Stimulated activated naive CD8-positive, alpha-beta T cell treated with anti-CD3 and anti-CD28 coated beads, Interleukin-15, Interleukin-2, amounts not matched to agents 100 ng/mL and 50 ng/mL, for 24 hours (primary cell): ENCODE measurements around the gene SMLR1.

Experiments used
- H3K27ac Mint-ChIP-seq: one replicate; pipeline ENCODE4 v1.8.0; 2021; ENCODE audit warnings: mild to moderate bottlenecking, mixed read lengths
- H3K27me3 Mint-ChIP-seq: one replicate; pipeline ENCODE4 v1.8.0; 2021; ENCODE audit warnings: mixed read lengths
- H3K36me3 Mint-ChIP-seq: one replicate; pipeline ENCODE4 v1.8.0; 2021; ENCODE audit warnings: low read depth, mixed read lengths
- H3K4me1 Mint-ChIP-seq: one replicate; pipeline ENCODE4 v1.8.0; 2021; ENCODE audit warnings: low read depth, mixed read lengths
- H3K4me3 Mint-ChIP-seq: one replicate; pipeline ENCODE4 v1.8.0; 2021; ENCODE audit warnings: mild to moderate bottlenecking, mixed read lengths
- H3K9me3 Mint-ChIP-seq: one replicate; pipeline ENCODE4 v1.8.0; 2021; ENCODE audit warnings: mixed read lengths

SMLR1 gene

DNA sequence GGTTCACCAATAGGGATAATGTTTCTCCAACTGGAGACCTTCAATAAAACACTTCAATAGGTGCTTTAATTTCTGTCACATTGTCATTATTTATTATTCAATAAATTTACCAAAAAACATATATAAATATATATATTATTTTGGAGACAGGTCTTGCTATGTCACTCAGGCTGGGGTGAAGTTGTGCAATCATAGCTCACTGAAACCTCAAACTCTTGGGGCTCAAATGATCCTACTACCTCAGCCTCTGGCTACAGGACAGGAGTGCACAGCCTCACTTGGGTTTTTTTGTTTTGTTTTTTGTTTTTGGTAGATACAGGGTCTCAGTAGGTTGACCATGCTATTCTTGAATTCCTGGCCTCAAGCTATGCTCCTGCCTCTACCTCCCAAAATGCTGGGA is 9.9 kb downstream of the SMLR1 start:
- no peaks in the 10 kb centered on the region for H3K9me3 Mint-ChIP-seq
- peaks cover 5% of the 10 kb centered on the region for H3K36me3 Mint-ChIP-seq
- H3K4me1 Mint-ChIP-seq = no peaks in the 10 kb centered on the region
- H3K27ac Mint-ChIP-seq = no peak overlapping the region
- H3K27me3 Mint-ChIP-seq = no peaks in the 10 kb centered on the region
- no peak overlapping the region for H3K4me3 Mint-ChIP-seq

DNA sequence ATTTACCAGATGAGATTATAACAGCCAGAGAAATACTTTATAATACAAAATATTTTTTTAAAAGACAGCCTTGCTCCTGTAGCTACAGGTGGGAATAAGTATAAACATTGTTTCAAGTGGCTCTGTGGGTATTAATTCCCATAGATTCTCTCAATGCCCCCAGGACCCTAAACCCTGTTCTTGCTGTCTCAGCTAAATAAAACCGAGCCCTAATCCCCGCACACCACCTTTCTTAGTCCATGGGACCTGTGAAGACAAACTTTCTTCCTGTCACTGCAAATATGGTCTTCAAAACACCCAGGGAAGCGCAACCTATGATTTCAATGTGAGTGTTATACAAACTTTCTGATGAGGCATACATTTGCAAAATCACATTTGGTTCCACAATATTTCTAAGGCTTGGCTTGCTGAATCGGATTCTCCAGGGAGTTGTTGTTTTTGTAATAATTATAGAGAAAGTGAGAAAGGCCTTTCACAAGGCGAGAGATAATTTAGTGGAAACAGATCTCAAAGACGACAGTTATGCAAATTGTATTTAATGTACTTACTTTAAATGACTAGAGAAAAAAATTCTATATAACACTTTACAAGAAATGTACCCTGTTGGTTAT is 11.1 kb downstream of the SMLR1 start:
- no peak overlapping the region for H3K4me3 Mint-ChIP-seq
- no peaks in the 10 kb centered on the region for H3K9me3 Mint-ChIP-seq
- H3K27me3 Mint-ChIP-seq = no peaks in the 10 kb centered on the region
- H3K36me3 Mint-ChIP-seq = peaks cover 5% of the 10 kb centered on the region
- H3K4me1 Mint-ChIP-seq = no peaks in the 10 kb centered on the region
- no peak overlapping the region for H3K27ac Mint-ChIP-seq

DNA sequence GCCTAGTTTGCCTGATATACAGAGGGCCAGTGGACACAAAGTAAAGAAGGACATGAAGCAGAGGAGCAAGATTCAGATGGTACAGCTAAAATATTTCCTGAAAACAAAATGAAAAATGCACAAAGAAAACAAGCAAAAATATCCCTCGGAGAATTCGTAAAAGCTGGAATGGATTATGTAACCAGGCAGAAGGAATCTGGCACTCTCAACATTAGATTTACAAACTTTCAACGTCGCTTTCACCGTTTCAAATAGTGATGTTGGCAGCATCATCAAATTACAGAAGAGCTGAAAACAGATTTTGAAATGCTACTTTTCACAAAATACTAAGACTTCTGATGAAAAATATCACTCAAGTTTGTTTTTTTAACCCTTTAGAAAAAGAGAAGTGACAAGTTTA is 11.7 kb downstream of the SMLR1 start:
- Mint-ChIP-seq H3K9me3 (no peaks in the 10 kb centered on the region), H3K36me3 (peaks cover 5% of the 10 kb centered on the region), H3K4me1 (no peaks in the 10 kb centered on the region), H3K4me3 (no peak overlapping the region), H3K27me3 (no peaks in the 10 kb centered on the region), H3K27ac (no peak overlapping the region)

DNA sequence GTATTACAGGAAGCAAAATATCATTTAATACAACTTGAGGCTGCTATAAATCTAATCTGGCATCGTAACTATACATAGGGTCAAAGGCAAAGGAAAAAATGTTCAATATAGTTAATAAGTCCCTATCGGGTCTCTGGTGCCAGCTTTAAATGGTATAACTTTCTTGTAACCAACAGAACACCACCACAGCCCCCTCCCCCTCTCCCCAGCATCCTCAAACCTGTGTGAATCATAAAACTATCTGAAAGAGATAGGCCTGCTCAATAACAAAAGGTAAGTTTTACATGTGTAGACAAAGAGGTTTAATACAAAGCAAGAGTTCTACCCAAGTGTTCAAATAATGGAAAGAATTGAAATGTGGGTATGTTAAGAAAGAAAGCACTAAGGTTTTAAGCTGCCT is 12.2 kb downstream of the SMLR1 start:
- Mint-ChIP-seq H3K36me3 (peaks cover 5% of the 10 kb centered on the region), H3K27me3 (no peaks in the 10 kb centered on the region), H3K4me1 (no peaks in the 10 kb centered on the region), H3K27ac (no peak overlapping the region), H3K9me3 (no peaks in the 10 kb centered on the region), H3K4me3 (no peak overlapping the region)

DNA sequence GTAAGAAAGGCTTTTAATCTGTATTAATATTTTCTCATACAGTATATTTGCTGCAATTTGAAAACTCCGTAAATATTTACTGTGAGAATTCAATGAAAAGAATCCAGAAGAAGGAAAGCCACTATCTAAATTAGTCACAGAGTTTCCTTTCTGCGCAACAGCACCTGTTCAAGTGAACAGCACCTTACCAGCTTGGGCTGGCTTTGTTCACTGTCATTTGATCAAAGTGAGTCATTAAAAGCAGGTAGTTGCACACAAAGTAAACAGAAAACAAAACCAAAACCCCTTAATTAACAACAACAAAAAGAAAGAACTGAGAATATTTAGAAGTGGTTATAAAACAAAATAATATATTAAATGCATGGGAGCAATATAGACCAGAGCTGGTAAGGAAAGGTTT is 12.8 kb downstream of the SMLR1 start:
- Mint-ChIP-seq H3K4me1 (no peaks in the 10 kb centered on the region), H3K27ac (no peak overlapping the region), H3K27me3 (no peaks in the 10 kb centered on the region), H3K9me3 (no peaks in the 10 kb centered on the region), H3K36me3 (peaks cover 5% of the 10 kb centered on the region), H3K4me3 (no peak overlapping the region)

GRCh38 chr6:130841128-130841728 is 14.0 kb downstream of the SMLR1 start:
- Mint-ChIP-seq H3K4me1 (no peaks in the 10 kb centered on the region), H3K4me3 (no peak overlapping the region), H3K27ac (peak overlapping the region; percentile 2), H3K36me3 (peaks cover 5% of the 10 kb centered on the region), H3K27me3 (no peaks in the 10 kb centered on the region), H3K9me3 (no peaks in the 10 kb centered on the region)

GRCh38 chr6:130843575-130844320 is 16.5 kb downstream of the SMLR1 start:
- H3K36me3 Mint-ChIP-seq = peaks cover 5% of the 10 kb centered on the region
- no peak overlapping the region for H3K4me3 Mint-ChIP-seq
- no peaks in the 10 kb centered on the region for H3K9me3 Mint-ChIP-seq
- peaks cover 3% of the 10 kb centered on the region for H3K4me1 Mint-ChIP-seq
- H3K27ac Mint-ChIP-seq = no peak overlapping the region
- no peaks in the 10 kb centered on the region for H3K27me3 Mint-ChIP-seq

DNA sequence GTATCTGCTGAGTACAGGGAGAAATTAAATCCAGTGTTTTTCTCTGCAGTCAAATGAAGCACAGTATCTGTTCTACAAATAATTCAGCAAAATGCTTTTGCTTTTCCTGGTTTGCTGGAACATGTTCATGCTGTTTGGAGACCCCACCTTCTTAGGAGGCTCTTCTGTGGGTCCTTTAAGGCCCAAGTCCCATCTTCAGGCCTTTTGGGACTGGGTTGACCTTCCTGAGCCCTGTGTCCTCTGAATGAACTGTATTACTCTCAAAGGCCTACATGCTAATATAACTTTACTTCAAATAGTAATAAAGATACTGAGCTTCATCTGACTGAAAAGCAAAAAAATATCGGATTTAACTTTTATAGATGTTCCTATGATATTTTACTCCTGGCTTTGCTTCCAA is 19.3 kb downstream of the SMLR1 start:
- Mint-ChIP-seq H3K36me3 (no peaks in the 10 kb centered on the region), H3K4me1 (peaks cover 6% of the 10 kb centered on the region)

GRCh38 chr6:130847001-130847910 is 20.1 kb downstream of the SMLR1 start:
- Mint-ChIP-seq H3K9me3 (no peaks in the 10 kb centered on the region), H3K36me3 (no peaks in the 10 kb centered on the region), H3K27me3 (no peaks in the 10 kb centered on the region), H3K4me1 (peaks cover 6% of the 10 kb centered on the region), H3K4me3 (no peak overlapping the region), H3K27ac (no peak overlapping the region)

More for the DNA sequence above, 19.3 kb downstream of the SMLR1 start:
- Mint-ChIP-seq H3K4me3 (no peak overlapping the region), H3K9me3 (no peaks in the 10 kb centered on the region), H3K27me3 (no peaks in the 10 kb centered on the region), H3K27ac (no peak overlapping the region)

DNA sequence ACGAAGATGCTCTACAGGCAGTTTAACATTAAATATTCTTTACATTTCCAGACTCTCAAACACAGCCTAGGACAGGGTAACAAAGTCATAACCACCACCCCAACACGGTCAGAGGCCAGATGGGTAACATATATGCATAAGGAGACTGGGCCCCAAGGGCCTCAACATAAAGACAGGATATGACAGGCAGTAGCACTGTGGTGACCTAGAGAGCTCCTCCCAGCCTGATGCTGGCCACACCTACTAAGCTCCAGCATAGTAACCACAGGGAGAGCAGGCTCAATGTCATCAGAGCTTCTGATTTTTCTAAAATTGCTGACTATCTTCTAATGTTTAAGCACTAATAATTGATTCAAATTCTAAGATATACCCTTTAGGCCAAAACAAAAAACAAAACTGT is 21.7 kb downstream of the SMLR1 start:
- H3K27me3 Mint-ChIP-seq = no peaks in the 10 kb centered on the region

DNA sequence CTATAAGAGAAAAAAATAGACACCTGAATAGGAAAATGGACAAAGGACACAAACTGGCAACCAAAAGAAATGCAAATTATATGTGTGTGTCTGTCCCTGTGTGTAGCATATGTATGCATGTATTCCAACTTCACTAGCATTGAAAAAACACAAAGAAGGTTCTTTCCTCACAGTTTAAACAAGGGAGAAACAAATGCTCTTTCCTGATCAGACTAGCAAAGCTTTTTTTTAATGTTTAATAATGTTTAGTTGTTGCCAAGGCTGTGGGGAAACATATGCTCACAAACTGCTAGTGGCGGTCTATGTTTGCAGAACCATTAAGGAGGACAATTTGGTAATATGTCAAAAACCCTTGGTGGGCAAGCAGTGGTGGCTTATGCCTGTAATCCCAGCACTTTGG is 22.4 kb downstream of the SMLR1 start:
- Mint-ChIP-seq H3K9me3 (no peaks in the 10 kb centered on the region), H3K4me3 (no peak overlapping the region), H3K4me1 (peaks cover 6% of the 10 kb centered on the region), H3K27ac (no peak overlapping the region), H3K36me3 (no peaks in the 10 kb centered on the region), H3K27me3 (no peaks in the 10 kb centered on the region)

More for the DNA sequence above, 21.7 kb downstream of the SMLR1 start:
- H3K27ac Mint-ChIP-seq = no peak overlapping the region
- H3K4me1 Mint-ChIP-seq = peaks cover 6% of the 10 kb centered on the region
- H3K9me3 Mint-ChIP-seq = no peaks in the 10 kb centered on the region
- no peak overlapping the region for H3K4me3 Mint-ChIP-seq
- no peaks in the 10 kb centered on the region for H3K36me3 Mint-ChIP-seq

- no peaks in the 10 kb centered on the region for H3K9me3 Mint-ChIP-seq
- H3K36me3 Mint-ChIP-seq = no peaks in the 10 kb centered on the region
- H3K4me3 Mint-ChIP-seq = no peak overlapping the region
- H3K27ac Mint-ChIP-seq = no peak overlapping the region
- H3K4me1 Mint-ChIP-seq = peaks cover 6% of the 10 kb centered on the region
- H3K27me3 Mint-ChIP-seq = no peaks in the 10 kb centered on the region
Observed at GRCh38 chr6:130851026-130851425, 23.8 kb downstream of the SMLR1 start.

- H3K27me3 Mint-ChIP-seq = no peaks in the 10 kb centered on the region
- H3K4me1 Mint-ChIP-seq = peaks cover 6% of the 10 kb centered on the region
- H3K27ac Mint-ChIP-seq = no peak overlapping the region
- no peak overlapping the region for H3K4me3 Mint-ChIP-seq
- H3K36me3 Mint-ChIP-seq = no peaks in the 10 kb centered on the region
- no peaks in the 10 kb centered on the region for H3K9me3 Mint-ChIP-seq
Observed at GRCh38 chr6:130852844-130853554, 25.8 kb downstream of the SMLR1 start.

DNA sequence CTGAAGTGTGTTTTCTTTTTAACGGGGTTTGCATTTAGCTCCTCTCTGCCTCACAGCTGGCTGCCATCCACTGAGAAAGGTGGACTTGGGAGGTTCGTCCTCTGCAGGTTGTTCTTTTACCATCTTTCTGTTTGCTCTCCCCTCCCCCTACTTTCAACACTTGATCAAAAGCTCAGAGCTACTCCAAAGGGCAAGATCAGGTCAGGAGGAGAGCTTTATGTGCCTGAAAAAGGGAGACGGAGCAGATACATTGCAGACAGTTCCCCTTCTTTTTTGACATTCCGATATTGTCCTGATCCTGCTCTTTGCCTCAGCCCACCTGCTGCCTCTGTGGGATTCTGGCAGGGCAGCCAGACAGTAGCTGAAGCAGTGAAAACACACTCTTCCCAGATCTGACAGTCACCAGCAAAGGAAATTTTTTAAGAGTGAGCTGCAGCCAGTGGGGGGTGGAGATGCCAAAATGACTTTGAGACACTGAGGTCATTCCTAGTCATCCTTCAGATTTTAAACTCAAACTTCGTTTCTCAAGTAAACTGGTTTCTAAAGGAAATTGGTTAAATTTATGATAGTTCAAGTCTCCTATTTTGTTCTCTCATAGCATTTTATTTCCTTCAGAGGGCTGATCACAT is 26.5 kb downstream of the SMLR1 start:
- Mint-ChIP-seq H3K9me3 (no peaks in the 10 kb centered on the region), H3K4me1 (peaks cover 4% of the 10 kb centered on the region), H3K36me3 (no peaks in the 10 kb centered on the region), H3K4me3 (no peak overlapping the region), H3K27ac (no peak overlapping the region), H3K27me3 (no peaks in the 10 kb centered on the region)
